Neural cell (in vitro differentiated cells): Measurements from ENCODE around the gene ZDHHC20. TPM values are rescaled to one million over a fixed set of nuclear protein-coding genes. Genes with fewer than 3 reads are reported as not detected.

Source experiments
- H2AFZ ChIP-seq: fragments of 200-600, 300-800 bp; sonication (generic), shearing (Covaris generic); 2 replicates; pipeline ENCODE4 v1.6.0; 2014; ENCODE audit warnings: low read depth, mild to moderate bottlenecking, antibody characterized with exemption, low read length, moderate library complexity
- H3F3A ChIP-seq: fragments of 200-600 bp; shearing (Covaris generic); 2 replicates; pipeline ENCODE4 v1.6.1; 2016; ENCODE audit warnings: mild to moderate bottlenecking, moderate library complexity, mixed read lengths, antibody characterized with exemption, low read length; ENCODE audit not compliant: insufficient read depth, poor library complexity, severe bottlenecking
- H3K27ac ChIP-seq: fragments of 200-600, 300-800 bp; sonication (generic), shearing (Covaris generic); 2 replicates; pipeline ENCODE4 v1.5.1; 2014; ENCODE audit warnings: mild to moderate bottlenecking, low read length, moderate library complexity
- H3K27me3 ChIP-seq: fragments of 300-800, 200-600 bp; sonication (generic), shearing (Covaris generic); 2 replicates; pipeline ENCODE4 v1.6.0; 2014; ENCODE audit warnings: mild to moderate bottlenecking, low read depth, low read length, moderate library complexity; ENCODE audit not compliant: insufficient read depth
- H3K36me3 ChIP-seq: fragments of 300-800, 200-600 bp; sonication (generic), shearing (Covaris generic); 2 replicates; pipeline ENCODE4 v1.5.1; 2014; ENCODE audit warnings: mild to moderate bottlenecking, antibody characterized with exemption, low read length, moderate library complexity; ENCODE audit not compliant: insufficient read depth
- H3K4me2 ChIP-seq: fragments of 300-800, 200-600 bp; sonication (generic), shearing (Covaris generic); 2 replicates; pipeline ENCODE4 v1.6.0; 2014; ENCODE audit warnings: mild to moderate bottlenecking, low read length
- H3K4me3 ChIP-seq: fragments of 300-800, 200-600 bp; sonication (generic), shearing (Covaris generic); 2 replicates; pipeline ENCODE4 v1.5.1; 2014; ENCODE audit warnings: mild to moderate bottlenecking, low read length, moderate library complexity
- H3K79me2 ChIP-seq: fragments of 200-600 bp; shearing (Covaris generic); replicated peaks from 2 replicates; pipeline ENCODE4 v1.6.0; 2014; ENCODE audit warnings: mild to moderate bottlenecking, low read length, moderate library complexity; ENCODE audit not compliant: insufficient read depth
- H3K9ac ChIP-seq: fragments of 300-800, 200-600 bp; sonication (generic), shearing (Covaris generic); 2 replicates; pipeline ENCODE4 v1.6.1; 2016; ENCODE audit warnings: mild to moderate bottlenecking, low read length, mixed read lengths
- H3K9me2 ChIP-seq: fragments of 200-600 bp; shearing (Covaris generic); 2 replicates; pipeline ENCODE4 v1.6.1; 2016; ENCODE audit warnings: mild to moderate bottlenecking, low read length, mixed read lengths; ENCODE audit not compliant: insufficient read depth
- H3K9me3 ChIP-seq: fragments of 200-600, 300-800 bp; sonication (generic), shearing (Covaris generic); 2 replicates; pipeline ENCODE4 v1.6.1; 2016; ENCODE audit warnings: mild to moderate bottlenecking, mixed run types, low read length, moderate library complexity, mixed read lengths
- H4K20me1 ChIP-seq: fragments of 200-600 bp; shearing (Covaris generic); 2 replicates; pipeline ENCODE4 v1.6.1; 2016; ENCODE audit warnings: mild to moderate bottlenecking, mixed run types; ENCODE audit not compliant: insufficient read depth
- CTCF ChIP-seq: fragments of 450-650 bp; IDR thresholded peaks from 2 replicates; pipeline ENCODE4 v1.5.1; 2014; ENCODE audit warnings: antibody characterized with exemption, mild to moderate bottlenecking, moderate library complexity; ENCODE audit not compliant: poor library complexity, severe bottlenecking
- EP300 ChIP-seq: fragments of 450-650 bp; conservative IDR thresholded peaks from 2 replicates; pipeline ENCODE4 v1.6.1; 2014; ENCODE audit warnings: antibody characterized with exemption, mild to moderate bottlenecking, moderate library complexity; ENCODE audit not compliant: poor library complexity, severe bottlenecking
- EZH2 ChIP-seq: fragments of 200-600, 300-800 bp; shearing (Covaris generic), sonication (generic); IDR thresholded peaks from 2 replicates; pipeline ENCODE4 v1.6.1; 2014; ENCODE audit warnings: antibody characterized with exemption, low read length, borderline replicate concordance, mild to moderate bottlenecking; ENCODE audit not compliant: insufficient read depth, poor library complexity, severe bottlenecking
- MXI1 ChIP-seq: fragments of 450-650 bp; conservative IDR thresholded peaks from 2 replicates; pipeline ENCODE4 v1.6.1; 2014; ENCODE audit warnings: antibody characterized with exemption, mild to moderate bottlenecking; ENCODE audit not compliant: poor library complexity, severe bottlenecking
- POLR2AphosphoS5 ChIP-seq: IDR thresholded peaks from 2 replicates; pipeline ENCODE4 v1.6.1; 2012
- RAD21 ChIP-seq: fragments of 450-650 bp; conservative IDR thresholded peaks from 2 replicates; pipeline ENCODE4 v1.6.1; 2014; ENCODE audit warnings: antibody characterized with exemption, mild to moderate bottlenecking, moderate library complexity
- SMC3 ChIP-seq: fragments of 450-650 bp; conservative IDR thresholded peaks from 2 replicates; pipeline ENCODE4 v1.6.1; 2014; ENCODE audit warnings: antibody characterized with exemption, mild to moderate bottlenecking, moderate library complexity; ENCODE audit not compliant: poor library complexity
- TAF1 ChIP-seq: IDR thresholded peaks from 2 replicates; pipeline ENCODE4 v1.6.1; 2012; ENCODE audit warnings: low read depth
- polyA plus RNA-seq: library from polyadenylated mRNA; depleted of rRNA; stranded (reverse); fragments of >200 nt; gene quantifications from 2 replicates; pipeline ENCODE4 v1.2.3, GENCODE V29; 2014
- TF ChIP-seq, protein P1 (sequence below): IDR thresholded peaks from 2 replicates; pipeline ENCODE4 v1.6.1; 2012; ENCODE audit warnings: borderline replicate concordance

ZDHHC20 gene
- polyA plus RNA-seq, 1 donor from 2014 or later: 43.3 TPM

- Histone ChIP-seq H4K20me1 (no peaks in the 10 kb centered on the region), H3F3A (no peaks in the 10 kb centered on the region), H3K79me2 (peaks cover 9% of the 10 kb centered on the region), H3K4me3 (no peak overlapping the region), H3K4me2 (no peak overlapping the region), H2AFZ (no peak overlapping the region), H3K9me2 (no peaks in the 10 kb centered on the region), H3K9ac (no peak overlapping the region), H3K27me3 (no peaks in the 10 kb centered on the region), H3K9me3 (no peaks in the 10 kb centered on the region), H3K27ac (no peak overlapping the region), H3K36me3 (no peaks in the 10 kb centered on the region)
- TF ChIP-seq EZH2 (no peak), RAD21 (no peak), POLR2AphosphoS5 (no peak), EP300 (no peak), MXI1 (no peak), CTCF (no peak), SMC3 (no peak), TAF1 (no peak)
- TF ChIP-seq, protein P1, sequence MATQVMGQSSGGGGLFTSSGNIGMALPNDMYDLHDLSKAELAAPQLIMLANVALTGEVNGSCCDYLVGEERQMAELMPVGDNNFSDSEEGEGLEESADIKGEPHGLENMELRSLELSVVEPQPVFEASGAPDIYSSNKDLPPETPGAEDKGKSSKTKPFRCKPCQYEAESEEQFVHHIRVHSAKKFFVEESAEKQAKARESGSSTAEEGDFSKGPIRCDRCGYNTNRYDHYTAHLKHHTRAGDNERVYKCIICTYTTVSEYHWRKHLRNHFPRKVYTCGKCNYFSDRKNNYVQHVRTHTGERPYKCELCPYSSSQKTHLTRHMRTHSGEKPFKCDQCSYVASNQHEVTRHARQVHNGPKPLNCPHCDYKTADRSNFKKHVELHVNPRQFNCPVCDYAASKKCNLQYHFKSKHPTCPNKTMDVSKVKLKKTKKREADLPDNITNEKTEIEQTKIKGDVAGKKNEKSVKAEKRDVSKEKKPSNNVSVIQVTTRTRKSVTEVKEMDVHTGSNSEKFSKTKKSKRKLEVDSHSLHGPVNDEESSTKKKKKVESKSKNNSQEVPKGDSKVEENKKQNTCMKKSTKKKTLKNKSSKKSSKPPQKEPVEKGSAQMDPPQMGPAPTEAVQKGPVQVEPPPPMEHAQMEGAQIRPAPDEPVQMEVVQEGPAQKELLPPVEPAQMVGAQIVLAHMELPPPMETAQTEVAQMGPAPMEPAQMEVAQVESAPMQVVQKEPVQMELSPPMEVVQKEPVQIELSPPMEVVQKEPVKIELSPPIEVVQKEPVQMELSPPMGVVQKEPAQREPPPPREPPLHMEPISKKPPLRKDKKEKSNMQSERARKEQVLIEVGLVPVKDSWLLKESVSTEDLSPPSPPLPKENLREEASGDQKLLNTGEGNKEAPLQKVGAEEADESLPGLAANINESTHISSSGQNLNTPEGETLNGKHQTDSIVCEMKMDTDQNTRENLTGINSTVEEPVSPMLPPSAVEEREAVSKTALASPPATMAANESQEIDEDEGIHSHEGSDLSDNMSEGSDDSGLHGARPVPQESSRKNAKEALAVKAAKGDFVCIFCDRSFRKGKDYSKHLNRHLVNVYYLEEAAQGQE: no peak
These were observed 32.9 kb downstream of the ZDHHC20 start for GRCh38 chr13:21426238-21426637.

- no peaks in the 10 kb centered on the region for H3K36me3 ChIP-seq
- H3K27ac ChIP-seq: no peak overlapping the region
- no peak overlapping the region for H3K4me3 ChIP-seq
- no peaks in the 10 kb centered on the region for H3K79me2 ChIP-seq
- no peaks in the 10 kb centered on the region for H3K9me2 ChIP-seq
- no peak overlapping the region for H3K4me2 ChIP-seq
- no peaks in the 10 kb centered on the region for H3F3A ChIP-seq
- no peaks in the 10 kb centered on the region for H4K20me1 ChIP-seq
- no peak overlapping the region for H2AFZ ChIP-seq
- no peak for TF ChIP-seq EP300
- no peak for TF ChIP-seq TAF1
- TF ChIP-seq RAD21: no peak
- TF ChIP-seq EZH2: no peak
- no peak for TF ChIP-seq CTCF
- TF ChIP-seq POLR2AphosphoS5: no peak
- TF ChIP-seq, protein P1: no peak
- TF ChIP-seq SMC3: no peak
- TF ChIP-seq MXI1: no peak
- no peak overlapping the region for H3K9ac ChIP-seq
- H3K9me3 ChIP-seq: no peaks in the 10 kb centered on the region
- H3K27me3 ChIP-seq: no peaks in the 10 kb centered on the region
These were observed 38.4 kb downstream of the ZDHHC20 start for GRCh38 chr13:21420706-21421105.
